ENCODE results near the gene CST3. TPM values are rescaled to one million over a fixed set of nuclear protein-coding genes. Genes with fewer than 3 reads are reported as not detected.

The CST3 gene
- total RNA-seq, 4 donors from 2014 or later: 1,253 to 2,184 (median 1,709) TPM

GRCh38 chr20:23608251-23608846 lies 29.4 kb downstream of the CST3 start:
- peak overlapping the region in 3 of 4 donors; percentile 8 to 63 (median 35) for H3K27ac ChIP-seq (replicated peaks in 1 of 4)
- 72% methylated on average over 17 of the region's 18 CpGs for WGBS
- DNase-seq (ENCODE audit: extremely low spot score): peak; percentile 72
- peaks cover 0 to 49% (median 39%) of the 10 kb centered on the region in 4 donors for H3K4me1 ChIP-seq
- no peaks in the 10 kb centered on the region for H3K9me3 ChIP-seq
- H3K27me3 ChIP-seq: no peaks in the 10 kb centered on the region
- H3K36me3 ChIP-seq: no peaks in the 10 kb centered on the region
- no peak overlapping the region for H3K4me3 ChIP-seq
- intact Hi-C loops (cut with DNase I): loop anchor here (5.0 kb wide), 1 partner anchor 186 kb away; the partner anchor contains the start of gene NAPB
- TF ChIP-seq POLR2AphosphoS5 (IDR thresholded peaks at IDR 0.05) (no peak), EP300 (IDR thresholded peaks at IDR 0.05) (no peak), POLR2A (IDR thresholded peaks at IDR 0.05; ENCODE audit: low read depth) (no peak), CTCF (IDR thresholded peaks at IDR 0.05) (no peak)

- peak overlapping the region in 3 of 4 donors; percentile 8 to 63 (median 35) for H3K27ac ChIP-seq (replicated peaks in 1 of 4)
- no peaks in the 10 kb centered on the region for H3K9me3 ChIP-seq
- H3K4me1 ChIP-seq: peaks cover 0 to 49% (median 38%) of the 10 kb centered on the region in 4 donors
- TF ChIP-seq POLR2A (IDR thresholded peaks at IDR 0.05; ENCODE audit: low read depth): no peak
- TF ChIP-seq CTCF (IDR thresholded peaks at IDR 0.05): no peak
- TF ChIP-seq POLR2AphosphoS5 (IDR thresholded peaks at IDR 0.05): no peak
- no peak for TF ChIP-seq EP300 (IDR thresholded peaks at IDR 0.05)
- no peaks in the 10 kb centered on the region for H3K36me3 ChIP-seq
- intact Hi-C loops (cut with DNase I): loop anchor here (1.0 to 5.0 kb wide), 2 partner anchors 166 to 185 kb away; partner anchors contain the start of gene NAPB
- H3K4me3 ChIP-seq: no peak overlapping the region
- H3K27me3 ChIP-seq: no peaks in the 10 kb centered on the region
- 92% methylated on average over 13 of the region's 14 CpGs for WGBS
- peak; percentile 75 for DNase-seq (ENCODE audit: extremely low spot score)
Measured at GRCh38 chr20:23607497-23608245, 30.1 kb downstream of the CST3 start.

- DNase-seq (ENCODE audit: extremely low spot score): peak; percentile 94
- no peaks in the 10 kb centered on the region for H3K27me3 ChIP-seq
Measured at GRCh38 chr20:23606652-23607049, 31.1 kb downstream of the CST3 start.

More at GRCh38 chr20:23606652-23607049, 31.1 kb downstream of the CST3 start:
- H3K9me3 ChIP-seq: no peaks in the 10 kb centered on the region
- H3K4me3 ChIP-seq: no peak overlapping the region
- intact Hi-C loops (cut with DNase I): loop anchor here (1.0 to 5.0 kb wide), 2 partner anchors 165 to 184 kb away; partner anchors contain the start of gene NAPB
- WGBS: 12% methylated on average over 8 of the region's 9 CpGs
- TF ChIP-seq POLR2AphosphoS5 (IDR thresholded peaks at IDR 0.05): peak; percentile 49 to 53
- TF ChIP-seq POLR2A (IDR thresholded peaks at IDR 0.05; ENCODE audit: low read depth): no peak
- peak; percentile 82 to 97 (median 87) for TF ChIP-seq CTCF (IDR thresholded peaks at IDR 0.05)
- no peaks in the 10 kb centered on the region for H3K36me3 ChIP-seq
- H3K4me1 ChIP-seq: peaks cover 0 to 52% (median 38%) of the 10 kb centered on the region in 4 donors
- H3K27ac ChIP-seq (replicated peaks in 1 of 4): peak overlapping the region in 3 of 4 donors; percentile 8 to 63 (median 20)
